ENCODE data around the gene ABCA7.
"Not testable (repeated sequence)": the region's sequence is repeated elsewhere in the genome, so short reads cannot be mapped to it uniquely, and the experiment has no call there.

Gene ABCA7

DNA sequence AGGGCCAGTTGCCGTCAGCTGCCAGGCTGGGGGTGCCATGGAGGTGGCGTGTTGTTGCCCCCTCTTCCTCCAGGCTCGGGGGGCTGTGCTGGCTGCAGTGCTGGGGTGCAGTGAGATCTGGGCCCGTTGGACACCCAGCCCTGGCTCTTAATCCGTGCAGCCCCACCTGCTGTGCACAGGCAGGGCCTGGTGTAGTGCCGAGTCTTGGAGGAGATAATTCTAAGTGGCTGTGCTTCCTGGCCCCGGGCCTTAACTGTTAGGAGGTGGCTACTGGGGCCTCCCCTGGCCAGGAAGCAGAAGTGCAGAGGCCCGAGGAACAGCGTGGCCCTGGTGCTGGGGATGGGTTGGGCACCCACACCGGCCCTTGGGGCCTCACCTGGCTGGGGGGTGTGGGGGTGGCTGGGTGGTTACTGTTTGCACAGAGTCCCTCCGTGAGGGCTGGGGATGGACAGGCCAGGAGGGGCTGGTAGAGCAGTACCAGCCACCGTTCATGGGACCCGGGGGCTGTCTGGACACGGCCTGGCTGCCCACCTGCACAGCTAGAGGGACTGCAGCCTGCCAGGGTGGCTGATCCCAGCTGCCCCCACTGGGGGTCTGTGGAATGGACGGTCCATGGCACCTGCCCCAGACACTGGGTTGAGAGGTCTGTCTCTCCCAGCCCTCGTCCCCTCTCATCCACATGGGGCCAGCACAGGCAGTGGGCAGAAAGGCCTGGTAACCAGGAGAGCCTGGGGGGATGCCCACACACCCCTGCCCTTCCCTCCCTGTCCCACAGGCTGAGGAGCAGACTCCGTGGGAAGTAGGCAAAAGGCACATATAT lies 67.1 kb downstream of the ABCA7 start:
- no peak for DNase-seq

DNA sequence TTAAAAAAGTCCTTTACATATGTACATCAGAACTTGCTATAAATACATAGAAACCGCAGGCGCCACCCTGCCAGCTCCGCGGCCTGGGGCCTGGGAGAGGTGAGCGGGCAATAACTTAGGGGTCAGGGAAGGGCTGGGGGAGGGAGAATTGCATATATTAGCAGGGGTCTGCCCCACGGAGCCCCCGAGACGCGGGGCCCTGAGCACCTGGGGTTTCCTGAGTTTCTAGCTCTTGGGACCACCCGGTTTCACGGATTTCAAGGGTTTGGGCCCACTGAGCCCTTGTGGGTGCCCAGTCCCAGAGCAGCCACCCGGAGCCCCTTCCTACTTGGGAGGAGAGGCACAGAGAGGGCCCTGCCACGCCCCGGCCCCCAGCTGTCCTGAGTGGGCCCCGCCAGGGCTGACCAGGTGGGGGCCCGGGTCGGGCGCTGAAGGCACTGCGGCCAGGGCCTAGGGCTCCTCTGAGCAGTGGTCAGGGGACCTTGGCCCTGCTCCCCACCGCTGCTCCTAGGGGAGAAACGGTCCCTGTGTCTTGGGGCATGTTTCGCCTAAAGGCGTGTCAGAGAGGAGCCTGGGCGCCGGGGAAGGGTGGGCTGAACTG lies 67.9 kb downstream of the ABCA7 start:
- DNase-seq, result no peak

DNA sequence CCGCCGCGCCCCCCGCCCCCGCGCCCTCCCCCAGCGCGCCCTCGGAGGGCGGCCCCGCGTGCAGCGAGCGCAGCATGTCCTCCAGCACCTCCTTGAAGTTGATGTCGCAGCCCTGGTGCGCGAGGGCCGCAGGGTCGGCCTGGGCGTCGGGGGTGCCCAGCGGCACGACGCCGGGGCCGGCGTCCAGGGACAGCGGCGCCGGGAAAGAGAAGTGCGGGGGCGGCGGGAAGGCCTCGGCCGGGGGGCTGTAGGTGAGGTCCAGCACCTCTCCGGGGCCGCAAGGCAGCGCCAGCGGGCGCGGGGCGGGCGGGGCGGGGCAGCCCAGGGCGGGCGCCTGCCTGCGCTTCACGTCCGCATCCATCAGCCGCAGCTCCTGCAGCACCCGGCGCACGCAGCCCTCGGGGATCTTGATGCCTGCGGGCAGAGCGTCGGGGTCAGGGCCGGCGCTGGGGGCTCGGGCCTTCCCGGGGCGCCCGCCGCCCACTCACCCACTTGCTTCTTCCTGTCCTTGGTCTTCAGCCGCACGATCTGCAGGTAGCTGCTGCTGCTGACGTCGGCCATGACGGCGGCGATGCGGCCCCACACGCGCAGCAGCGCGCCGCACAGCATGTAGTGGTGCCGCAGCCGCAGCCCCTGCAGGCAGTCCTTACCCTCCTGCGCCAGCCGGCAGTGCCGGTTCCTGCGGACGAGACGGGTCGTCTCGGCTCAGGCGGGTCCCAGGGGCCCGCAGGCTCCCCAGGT lies 68.6 kb downstream of the ABCA7 start:
- DNase-seq, result no peak

DNA sequence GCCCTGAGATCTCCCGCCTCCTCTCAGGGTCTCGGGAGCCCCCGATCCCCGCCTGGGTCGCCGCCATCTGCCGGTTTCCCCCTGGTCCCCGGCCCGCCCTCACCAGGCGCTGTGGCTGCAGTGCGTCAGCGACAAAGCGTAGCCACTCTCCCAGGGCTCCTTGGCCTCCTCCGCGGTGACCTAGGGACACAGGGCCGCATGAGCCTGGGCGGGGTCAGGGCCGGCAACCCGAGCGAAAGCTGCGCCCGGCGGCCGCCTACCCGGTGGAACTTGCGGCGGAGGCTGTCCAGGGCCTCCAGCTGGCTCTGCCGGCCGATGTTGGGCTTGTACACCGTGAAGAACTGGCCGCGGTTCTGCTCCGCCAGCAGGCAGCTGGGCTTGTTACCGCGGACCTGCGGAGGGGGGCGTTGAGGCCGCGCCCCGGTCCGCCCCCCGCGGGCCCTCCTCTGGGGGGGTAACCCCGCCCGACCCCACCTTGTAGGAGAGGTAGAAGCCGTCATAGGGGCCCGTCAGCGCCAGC lies 69.2 kb downstream of the ABCA7 start:
- DNase-seq, result no peak

DNA sequence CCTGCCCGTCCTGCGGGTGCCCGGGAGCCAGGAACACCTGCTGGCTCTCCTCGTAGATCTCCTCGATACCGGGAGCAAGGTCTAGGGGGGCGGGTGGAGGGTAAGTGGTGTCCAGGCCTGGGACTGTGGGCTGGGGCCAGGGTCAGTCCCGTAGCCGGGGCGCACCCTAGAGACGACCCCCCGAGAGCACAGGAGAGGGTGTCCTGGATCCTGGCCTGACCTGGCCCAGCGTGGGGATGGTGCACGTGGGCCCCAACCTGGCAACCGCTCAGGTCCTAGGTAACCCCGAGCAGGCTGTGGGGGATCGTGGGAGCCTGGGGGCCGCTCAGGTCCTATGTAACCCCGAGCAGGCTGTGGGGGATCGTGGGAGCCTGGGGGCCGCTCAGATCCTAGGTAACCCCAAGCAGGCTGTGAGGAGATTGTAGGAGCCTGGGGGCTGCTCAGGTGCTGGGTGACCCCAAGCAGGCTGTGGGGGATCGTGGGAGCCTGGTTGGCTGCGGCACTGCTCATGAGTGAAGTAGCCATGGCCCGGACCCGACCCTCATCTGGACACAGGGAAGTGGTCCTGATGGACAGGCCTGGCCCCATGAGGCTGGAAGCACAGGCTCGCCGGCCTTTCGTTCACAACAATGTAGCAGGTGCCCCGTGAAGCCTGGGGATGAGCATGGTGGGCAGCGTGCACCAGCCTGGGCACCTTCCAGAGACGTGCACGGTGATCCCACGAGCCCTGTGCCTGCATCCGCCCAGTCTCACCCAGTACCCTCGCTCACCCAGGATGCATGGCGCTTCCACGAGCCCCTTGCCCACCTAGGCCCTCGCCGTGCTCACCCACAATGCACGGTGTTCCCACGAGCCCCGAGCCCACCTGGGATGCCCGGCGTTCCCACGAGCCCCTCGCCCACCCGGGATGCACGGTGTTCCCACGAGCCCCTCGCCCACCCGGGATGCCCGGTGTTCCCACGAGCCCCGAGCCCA lies 70.1 kb downstream of the ABCA7 start:
- no peak for DNase-seq

DNA sequence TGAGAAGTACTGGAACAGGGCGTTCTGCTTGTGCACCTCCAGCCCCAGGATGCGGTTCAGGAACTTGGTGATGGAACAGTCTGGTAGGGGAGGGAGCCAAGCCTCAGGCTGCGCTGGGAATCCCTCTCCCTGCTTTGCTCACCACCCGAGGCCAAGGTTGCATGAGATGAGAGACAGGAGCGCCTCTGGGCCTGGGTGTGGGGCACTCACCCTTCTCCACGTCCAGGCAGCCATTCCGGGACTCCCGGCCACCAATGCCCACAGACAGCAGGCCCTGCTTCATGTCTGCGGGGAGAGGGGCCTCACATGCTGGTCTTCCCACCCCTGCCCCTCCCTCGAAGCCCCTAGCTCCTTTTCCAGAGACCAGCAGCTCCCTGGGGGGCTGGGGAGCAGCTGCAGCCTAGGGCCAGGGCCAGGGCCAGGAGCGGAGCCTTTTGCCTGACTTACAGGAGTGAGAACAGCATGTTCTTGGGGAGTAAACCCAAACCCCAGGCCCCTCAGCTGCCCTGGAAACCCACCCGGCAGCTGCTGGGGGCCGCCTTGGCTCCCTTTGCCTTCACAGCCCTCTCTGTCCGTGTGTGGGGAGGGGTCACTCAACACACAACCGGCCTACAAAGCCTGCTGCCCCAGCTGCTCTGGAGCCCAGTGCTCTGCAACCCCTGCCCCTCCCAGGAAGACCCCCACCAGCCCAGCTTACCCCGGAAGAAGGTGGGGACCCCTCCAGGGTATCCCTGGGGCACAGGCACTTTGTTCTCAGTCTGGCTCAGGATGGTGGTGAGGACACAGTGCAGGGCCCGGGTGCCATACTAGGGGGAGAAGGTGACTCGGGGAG lies 71.1 kb downstream of the ABCA7 start:
- no peak for DNase-seq

DNA sequence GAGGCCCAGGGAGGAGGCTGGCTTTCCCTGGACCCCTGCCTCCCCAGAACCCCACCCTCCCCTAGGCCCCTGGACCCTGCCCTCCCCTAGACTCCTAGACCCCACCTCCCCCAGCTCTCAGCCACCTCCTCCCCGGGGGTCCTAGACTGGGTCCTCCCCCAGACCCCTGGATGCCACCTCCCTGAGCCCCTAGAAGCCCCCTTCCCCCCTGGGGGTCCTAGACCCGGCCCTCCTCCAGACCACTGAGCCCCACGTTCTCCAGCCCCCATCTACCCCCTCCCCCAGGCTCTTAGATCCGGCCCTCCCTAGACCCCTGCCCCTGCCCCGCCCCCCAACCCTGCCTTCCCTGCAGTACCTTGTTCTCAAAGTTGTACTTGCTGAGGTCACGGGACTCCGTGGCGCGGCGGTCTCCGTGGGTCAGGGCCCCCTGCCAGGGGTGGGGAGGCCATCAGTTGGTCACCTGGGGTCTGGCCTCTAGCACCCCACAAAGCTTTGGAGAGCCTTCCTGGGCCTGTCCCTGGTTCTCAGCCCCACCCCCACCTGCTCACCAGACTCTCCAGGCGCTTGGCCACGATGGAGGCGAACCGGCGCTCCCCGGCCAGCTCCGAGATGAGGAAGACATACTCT lies 71.8 kb downstream of the ABCA7 start:
- no peak for DNase-seq

DNA sequence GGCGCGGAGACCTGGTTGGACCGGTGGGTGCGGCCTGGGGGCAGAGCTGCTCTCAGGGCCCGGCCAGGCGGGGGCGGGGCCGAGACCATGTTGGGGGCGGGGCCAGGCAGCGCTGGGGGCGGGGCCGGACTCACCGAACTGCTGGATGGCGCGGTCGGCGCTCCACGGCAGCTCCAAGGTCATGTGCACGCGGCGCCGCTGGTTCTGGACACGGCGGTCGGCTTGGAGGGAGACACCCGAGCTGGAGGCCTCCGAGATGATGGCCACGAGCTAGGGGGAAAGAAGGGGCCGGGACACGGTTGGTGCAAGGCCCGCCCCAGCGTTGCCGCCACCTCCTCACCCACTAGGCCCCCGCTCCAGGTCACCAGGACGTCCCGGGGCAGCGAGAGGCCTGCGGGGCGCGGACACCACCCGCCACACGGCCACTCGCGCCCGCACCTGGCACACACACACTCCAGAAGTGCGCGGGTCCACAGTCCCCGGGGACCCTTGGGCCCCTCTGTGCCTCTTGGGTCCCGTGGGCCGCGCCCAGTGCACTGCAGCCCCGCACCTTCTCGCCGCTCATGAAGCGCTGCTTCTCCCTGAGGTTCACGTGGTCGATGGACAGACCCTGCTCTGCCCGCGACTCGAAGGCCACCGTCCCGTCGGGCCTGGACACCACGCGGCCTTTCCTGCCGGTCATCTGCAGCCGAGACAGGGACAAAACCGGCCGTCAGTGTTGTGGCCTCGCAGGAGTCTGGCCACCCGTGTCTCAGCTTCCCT lies 72.5 kb downstream of the ABCA7 start:
- DNase-seq, result no peak

DNA sequence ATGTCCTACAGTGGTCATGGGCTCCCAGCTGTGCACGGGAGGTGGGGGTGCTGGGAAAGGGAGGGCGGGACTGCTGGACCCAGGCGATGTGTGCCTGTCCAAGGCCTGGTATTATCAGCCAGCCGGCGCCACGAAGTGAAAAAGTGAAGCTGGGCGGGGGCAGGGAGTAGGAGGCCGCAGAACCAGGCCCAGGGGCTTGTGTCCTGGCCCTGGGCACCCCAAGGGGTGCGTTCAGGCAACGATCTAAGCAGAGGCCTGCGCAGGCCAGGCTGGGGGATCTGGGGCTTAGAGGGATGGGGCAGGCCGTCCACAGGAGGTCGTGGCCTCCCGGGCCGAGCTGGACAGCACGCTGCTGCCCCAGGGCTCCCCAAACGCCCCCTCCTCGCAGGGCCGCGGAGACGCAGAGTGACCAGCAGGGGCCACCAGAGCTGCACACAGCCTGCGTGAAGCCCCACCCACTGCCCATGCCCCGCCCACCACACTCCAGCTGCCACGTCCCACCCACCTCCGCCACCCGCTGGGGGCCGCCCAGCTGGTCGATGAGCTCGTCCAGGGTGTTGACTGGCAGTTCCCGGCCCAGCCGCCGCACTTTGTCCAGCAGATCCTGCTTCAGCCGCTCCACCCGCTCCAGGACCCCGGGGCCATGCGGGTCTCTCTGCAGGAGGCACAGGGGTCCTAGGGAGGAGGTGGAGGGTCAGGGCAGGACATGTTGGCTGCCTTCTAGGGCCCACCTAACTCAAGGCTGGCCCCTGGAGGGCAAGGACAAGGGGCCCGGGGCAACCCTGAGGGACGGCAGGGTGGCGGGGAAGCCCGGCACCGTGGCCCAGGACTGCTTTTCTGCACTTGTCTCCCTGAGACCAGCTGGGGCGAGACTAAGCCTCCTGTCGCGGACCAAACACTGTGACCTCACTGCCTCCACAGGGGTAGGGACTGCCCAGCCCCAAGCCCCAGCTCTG lies 73.4 kb downstream of the ABCA7 start:
- DNase-seq, result no peak

DNA sequence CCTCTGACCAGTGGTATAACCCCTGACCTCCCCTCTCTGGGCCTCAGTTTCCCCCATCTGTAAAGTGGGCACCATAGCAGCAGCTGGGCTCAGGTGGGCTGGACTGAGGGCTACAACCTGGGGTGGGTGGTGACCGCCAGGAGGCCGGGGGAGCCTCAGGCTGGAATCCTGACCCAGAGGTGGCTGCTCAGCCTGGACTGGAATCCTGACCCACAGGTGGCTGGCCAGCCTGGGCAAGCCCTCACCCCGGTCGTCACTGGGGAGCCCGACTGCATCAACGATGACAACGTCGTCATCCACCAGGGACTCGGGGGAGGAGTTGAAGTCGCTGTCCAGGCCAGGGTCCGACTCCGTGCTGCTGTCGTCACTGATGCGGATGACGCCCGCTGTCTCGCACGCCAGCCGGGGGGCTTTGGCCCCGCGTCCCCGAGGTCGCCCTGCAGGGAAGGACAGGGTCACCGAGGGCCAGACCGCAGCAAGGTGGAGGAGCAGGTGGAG lies 74.1 kb downstream of the ABCA7 start:
- no peak for DNase-seq

DNA sequence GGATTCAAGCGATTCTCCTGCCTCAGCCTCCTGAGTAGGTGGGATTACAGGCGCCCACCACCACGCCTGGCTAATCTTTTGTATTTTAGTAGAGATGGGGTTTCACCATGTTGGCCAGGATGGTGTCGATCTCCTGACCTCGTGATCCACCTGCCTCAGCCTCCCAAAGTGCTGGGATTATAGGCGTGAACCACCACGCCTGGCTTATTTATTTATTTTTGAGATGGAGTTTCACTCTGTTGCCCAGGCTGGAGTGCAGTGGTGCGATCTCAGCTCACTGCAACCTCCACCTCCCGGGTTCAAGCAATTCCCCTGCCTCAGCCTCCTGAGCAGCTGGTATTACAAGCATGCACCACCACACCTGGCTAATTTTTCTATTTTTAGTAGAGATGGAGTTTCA lies 74.8 kb downstream of the ABCA7 start:
- DNase-seq, result not testable (repeated sequence)
